Measurements from ENCODE around the gene GRM7.

GRCh38 chr3:7498715-7499114 is 637.8 kb downstream of the GRM7 start:
- TF ChIP-seq GATA2 (IDR thresholded peaks at IDR 0.05; ENCODE audit: low read depth, low read length): no peak
- TF ChIP-seq GATA3 (IDR thresholded peaks at IDR 0.05; ENCODE audit: low read depth, low read length): no peak

All from SH-SY5Y (cell line).